Islet precursor cell (in vitro differentiated cells): ENCODE data around the gene LOX.

Experiments
- DNase-seq: peaks from one replicate; pipeline ENCODE4 v3.0.0-alpha.2; 2018

LOX gene

GRCh38 chr5:122078116-122079110 is at the start of gene LOX:
LOX (minus strand) TSS chr5:122078259; CDS start chr5:122077985, 274 bp downstream.
- DNase-seq = peak; percentile 84

- no peak for DNase-seq
Measured at GRCh38 chr5:122126756-122127321, 48.8 kb upstream of the LOX start.

GRCh38 chr5:122126177-122126755 is 48.2 kb upstream of the LOX start:
- DNase-seq = no peak

- DNase-seq = no peak
Measured at GRCh38 chr5:122124766-122125165, 46.7 kb upstream of the LOX start.

GRCh38 chr5:122121479-122122465 is 43.7 kb upstream of the LOX start:
- no peak for DNase-seq

GRCh38 chr5:122120957-122121356 is 42.9 kb upstream of the LOX start:
- DNase-seq = no peak

- no peak for DNase-seq
Measured at GRCh38 chr5:122120493-122120892, 42.4 kb upstream of the LOX start.

GRCh38 chr5:122119205-122119604 is 41.1 kb upstream of the LOX start:
- no peak for DNase-seq

GRCh38 chr5:122118356-122118948 is 40.4 kb upstream of the LOX start:
- DNase-seq = no peak

GRCh38 chr5:122114501-122114900 is 36.4 kb upstream of the LOX start:
- DNase-seq = no peak

GRCh38 chr5:122112733-122113558 is 34.9 kb upstream of the LOX start:
- no peak for DNase-seq

- no peak for DNase-seq
Measured at GRCh38 chr5:122112063-122112462, 34.0 kb upstream of the LOX start.

- DNase-seq = no peak
Measured at GRCh38 chr5:122111460-122111859, 33.4 kb upstream of the LOX start.

GRCh38 chr5:122110987-122111386 is 32.9 kb upstream of the LOX start:
- DNase-seq = no peak

GRCh38 chr5:122107016-122107415 is 29.0 kb upstream of the LOX start:
- no peak for DNase-seq

GRCh38 chr5:122105909-122106308 is 27.9 kb upstream of the LOX start:
- DNase-seq = no peak

GRCh38 chr5:122102825-122103224 is 24.8 kb upstream of the LOX start:
- DNase-seq = no peak

- DNase-seq = no peak
Measured at GRCh38 chr5:122101636-122102285, 23.7 kb upstream of the LOX start.

- peak; percentile 84 for DNase-seq
Measured at GRCh38 chr5:122099060-122099790, 21.2 kb upstream of the LOX start.

- DNase-seq = no peak
Measured at GRCh38 chr5:122097391-122097790, 19.3 kb upstream of the LOX start.
